GM12891 (cell line): ENCODE measurements around the gene CLDND1.

Experiments
- DNase-seq: peaks from one replicate; pipeline ENCODE4 v3.0.0; 2011; ENCODE audit warnings: low spot score; ENCODE audit not compliant: insufficient read length
- FAIRE-seq: peaks from 2 replicates; lab custom pipeline; 2011; peaks lifted over from hg19 to GRCh38; lab: Jason Lieb, UNC
- PAX5 ChIP-seq: IDR thresholded peaks from 2 replicates; pipeline ENCODE4 v1.6.1; 2011; ENCODE audit warnings: low read length, moderate library complexity, mild to moderate bottlenecking; ENCODE audit not compliant: insufficient read depth, severe bottlenecking
- POLR2A ChIP-seq: IDR thresholded peaks from 2 replicates; pipeline ENCODE4 v1.6.1; 2011; ENCODE audit warnings: low read depth, low read length, control low read depth
- POLR2AphosphoS5 ChIP-seq: IDR thresholded peaks from 2 replicates; pipeline ENCODE4 v1.6.1; 2011; ENCODE audit warnings: low read depth, low read length, control low read depth
- POU2F2 ChIP-seq: IDR thresholded peaks from 2 replicates; pipeline ENCODE4 v1.6.1; 2011; ENCODE audit warnings: low read depth, mild to moderate bottlenecking, control low read depth, low read length, moderate library complexity
- SPI1 ChIP-seq: IDR thresholded peaks from 2 replicates; pipeline ENCODE4 v1.6.1; 2011; ENCODE audit warnings: low read depth, low read length, control low read depth
- TAF1 ChIP-seq: IDR thresholded peaks from 2 replicates; pipeline ENCODE4 v1.6.1; 2011; ENCODE audit warnings: low read depth, low read length, control low read depth

The CLDND1 gene

GRCh38 chr3:98558100-98558827, 35.6 kb upstream of the CLDND1 start:
- TF ChIP-seq SPI1 = no peak
- no peak for TF ChIP-seq PAX5
- no peak for TF ChIP-seq TAF1
- TF ChIP-seq POLR2AphosphoS5 = no peak; the same call in 1 of the 2 replicates
- TF ChIP-seq POU2F2 = no peak
- no peak for TF ChIP-seq POLR2A
- DNase-seq (no peak), FAIRE-seq (peak; percentile 64)

GRCh38 chr3:98557324-98558010, 34.8 kb upstream of the CLDND1 start:
- TF ChIP-seq POLR2A (peak; percentile 71), POLR2AphosphoS5 (peak; percentile 50; the same call in 1 of the 2 replicates), PAX5 (no peak), TAF1 (no peak; the same call in 1 of the 2 replicates)
- DNase-seq = no peak

GRCh38 chr3:98556164-98557130, 33.7 kb upstream of the CLDND1 start:
- TF ChIP-seq SPI1 (no peak), POU2F2 (peak; percentile 94), TAF1 (peak; percentile 48), PAX5 (peak; percentile 12), POLR2A (peak; percentile 61), POLR2AphosphoS5 (peak; percentile 72; the same call in 1 of the 2 replicates)
- DNase-seq (no peak), FAIRE-seq (peak; percentile 88)

More at GRCh38 chr3:98557324-98558010, 34.8 kb upstream of the CLDND1 start:
- peak; percentile 94 for FAIRE-seq

GRCh38 chr3:98555025-98555379, 32.3 kb upstream of the CLDND1 start:
- DNase-seq (no peak), FAIRE-seq (no peak)
- TF ChIP-seq POLR2A = 0 out of 2 replicates have a peak, but pooled peaks have one; percentile 31
- TF ChIP-seq PAX5 = no peak
- no peak for TF ChIP-seq POU2F2
- no peak; the same call in none of the 2 replicates for TF ChIP-seq POLR2AphosphoS5
- no peak for TF ChIP-seq SPI1

GRCh38 chr3:98554580-98554979, 31.9 kb upstream of the CLDND1 start:
- FAIRE-seq (peak; percentile 75), DNase-seq (no peak)
- TF ChIP-seq POU2F2 (no peak), PAX5 (no peak), POLR2AphosphoS5 (peak; percentile 76), POLR2A (0 out of 2 replicates have a peak, but pooled peaks have one; percentile 3)

GRCh38 chr3:98553753-98554152, 31.1 kb upstream of the CLDND1 start:
- FAIRE-seq = no peak
- TF ChIP-seq POU2F2 = no peak
- TF ChIP-seq TAF1 = no peak
- TF ChIP-seq SPI1 = peak; percentile 68
- TF ChIP-seq POLR2A = 0 out of 2 replicates have a peak, but pooled peaks have one; percentile 14
- TF ChIP-seq POLR2AphosphoS5 = no peak
- TF ChIP-seq PAX5 = no peak
- no peak for DNase-seq

- DNase-seq (no peak), FAIRE-seq (peak; percentile 72)
- TF ChIP-seq SPI1 (no peak), PAX5 (no peak), TAF1 (no peak), POLR2A (peak; percentile 82)
Measured at GRCh38 chr3:98553021-98553563, 30.4 kb upstream of the CLDND1 start.

GRCh38 chr3:98552232-98553020, 29.7 kb upstream of the CLDND1 start:
- DNase-seq (no peak), FAIRE-seq (peak; percentile 82)
- TF ChIP-seq PAX5 (no peak), POU2F2 (no peak), SPI1 (peak; percentile 22; the same call in 1 of the 2 replicates), POLR2A (no peak; the same call in 1 of the 2 replicates), POLR2AphosphoS5 (peak; percentile 25; the same call in 1 of the 2 replicates), TAF1 (peak; percentile 50)
